Fibroblast of lung (primary cell): Measurements from ENCODE around the gene UBE2J2.

Source experiments
- CTCF ChIP-seq, 2 donors: IDR thresholded peaks in 1 of 2; conservative IDR thresholded peaks in 1 of 2; 1 replicate in 1 of 2; 2 replicates in 1 of 2; pipeline ENCODE4 v1.5.1; 2011 to 2012; ENCODE audit warnings: low read length in 2 of 2, control low read depth in 1 of 2, inconsistent platforms in 1 of 2, low read depth in 1 of 2, mild to moderate bottlenecking in 1 of 2
- EZH2 ChIP-seq: IDR thresholded peaks from 2 replicates; pipeline ENCODE4 v1.5.1; 2012; ENCODE audit warnings: low read length, control low read depth, mild to moderate bottlenecking; ENCODE audit errors: missing control alignments

- no peak for TF ChIP-seq CTCF (conservative IDR thresholded peaks at IDR 0.05 in 1 of 2, IDR thresholded peaks at IDR 0.05 in 1 of 2; ENCODE audit: low read depth in 1 of 2, low read length in 2 of 2)
- TF ChIP-seq EZH2: no peak
These were observed 19.0 kb downstream of the UBE2J2 start for GRCh38 chr1:1254667-1254998.
